Hematopoietic multipotent progenitor cell treated with erythropoietin and hydrocortisone succinate and interleukin-3 and kit ligand, for 8 days (in vitro differentiated cells): Measurements from ENCODE around the gene PRLH.

Experiments
- DNase-seq: peaks from one replicate; pipeline ENCODE4 v3.0.0-alpha.2; 2015

The PRLH gene

GRCh38 chr2:237540223-237540775, 26.1 kb upstream of the PRLH start:
- no peak for DNase-seq

- peak; percentile 88 for DNase-seq
These were observed 25.6 kb upstream of the PRLH start for GRCh38 chr2:237540823-237541222.

- DNase-seq, result no peak
These were observed 25.1 kb upstream of the PRLH start for GRCh38 chr2:237541243-237541642.

- no peak for DNase-seq
These were observed 24.2 kb upstream of the PRLH start for GRCh38 chr2:237542001-237542704.

- no peak for DNase-seq
These were observed 20.1 kb upstream of the PRLH start for GRCh38 chr2:237546040-237546875.

- no peak for DNase-seq
These were observed 19.4 kb upstream of the PRLH start for GRCh38 chr2:237546876-237547395.

- DNase-seq, result no peak
These were observed 18.4 kb upstream of the PRLH start for GRCh38 chr2:237547841-237548416.

GRCh38 chr2:237549216-237549615, 17.2 kb upstream of the PRLH start:
- no peak for DNase-seq

- DNase-seq, result no peak
These were observed 16.5 kb upstream of the PRLH start for GRCh38 chr2:237549643-237550415.

- DNase-seq, result no peak
These were observed 15.3 kb upstream of the PRLH start for GRCh38 chr2:237551071-237551574.

- no peak for DNase-seq
These were observed 13.5 kb upstream of the PRLH start for GRCh38 chr2:237552908-237553307.

GRCh38 chr2:237553948-237554347, 12.4 kb upstream of the PRLH start:
- no peak for DNase-seq

GRCh38 chr2:237555560-237555959, 10.8 kb upstream of the PRLH start:
- no peak for DNase-seq

GRCh38 chr2:237556773-237557632, 9.4 kb upstream of the PRLH start:
- no peak for DNase-seq

- DNase-seq, result no peak
These were observed 8.8 kb upstream of the PRLH start for GRCh38 chr2:237557633-237558015.

GRCh38 chr2:237558961-237559641, 7.3 kb upstream of the PRLH start:
- DNase-seq, result peak; percentile 38

- DNase-seq, result no peak
These were observed 5.2 kb upstream of the PRLH start for GRCh38 chr2:237561221-237561620.

GRCh38 chr2:237563816-237564215, 2.6 kb upstream of the PRLH start:
- no peak for DNase-seq

GRCh38 chr2:237564526-237565131, 1.7 kb upstream of the PRLH start:
- no peak for DNase-seq

GRCh38 chr2:237565974-237566373, 400 bp upstream of the PRLH start:
- no peak for DNase-seq
